ENCODE results near the gene CYP3A4.

DNA sequence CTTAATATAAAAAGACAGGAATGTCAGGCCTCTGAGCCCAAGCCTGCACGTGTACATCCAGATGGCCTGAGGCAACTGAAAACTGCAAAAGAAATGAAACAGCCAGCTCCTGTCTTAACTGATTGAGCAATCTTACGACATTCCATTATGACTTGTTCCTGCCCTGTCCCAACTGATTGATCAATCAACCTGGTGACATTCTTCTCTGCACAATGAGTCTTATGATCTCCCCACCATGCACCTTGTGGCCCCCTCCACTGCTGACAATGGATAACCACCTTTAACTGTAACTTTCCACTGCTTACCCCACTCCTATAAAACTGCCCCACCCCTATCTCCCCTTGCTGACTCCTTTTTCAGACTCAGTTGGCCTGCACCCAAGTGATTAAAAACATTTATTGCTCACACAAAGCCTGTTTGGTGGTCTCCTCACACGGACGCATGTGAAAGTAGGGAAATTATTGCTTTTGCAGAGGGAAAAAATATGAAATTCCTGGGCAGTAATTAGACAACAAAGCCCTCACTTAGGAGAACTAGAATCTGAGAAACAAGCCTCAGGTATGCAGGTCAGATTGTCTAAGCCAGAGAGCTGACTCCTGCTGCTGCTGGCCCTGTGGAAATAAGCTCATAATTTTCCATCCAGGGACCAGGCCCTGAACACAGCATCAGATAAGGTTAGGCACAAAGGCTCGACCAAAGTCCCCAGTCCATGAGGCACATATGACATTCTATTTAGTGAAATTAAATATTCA is 54.3 kb downstream of the CYP3A4 start:
- TF ChIP-seq POLR2A (IDR thresholded peaks at IDR 0.05; ENCODE audit: low read depth, low read length) (no peak), TAF1 (IDR thresholded peaks at IDR 0.05; ENCODE audit: low read depth, low read length) (no peak)
